GM23338 (cell line): ENCODE results near the gene ZDHHC3. TPM values are rescaled to one million over a fixed set of nuclear protein-coding genes. Genes with fewer than 3 reads are reported as not detected.

Experiments used
- ATAC-seq: fragments of 200-7000 bp; cut with Tn5 transposase; 3 replicates; pipeline ENCODE4 v1.9.1; 2020
- DNase-seq: peaks from one replicate; pipeline ENCODE4 v3.0.0-alpha.2; 2015; ENCODE audit warnings: low spot score
- H2AFZ ChIP-seq: fragments of 200-600 bp; sonication (generic); 2 replicates; pipeline ENCODE4 v1.8.0; 2016; ENCODE audit warnings: antibody characterized with exemption, mild to moderate bottlenecking, moderate library complexity
- H3F3A ChIP-seq: fragments of 200-600 bp; sonication (generic); replicated peaks from 2 replicates; pipeline ENCODE4 v1.8.0; 2017; ENCODE audit warnings: antibody characterized with exemption, mixed run types, low read depth
- H3K27ac ChIP-seq: fragments of 200-600 bp; sonication (generic); 2 replicates; pipeline ENCODE4 v1.6.1; 2016; ENCODE audit warnings: low read depth
- H3K27me3 ChIP-seq: fragments of 200-600 bp; sonication (generic); 2 replicates; pipeline ENCODE4 v1.8.0; 2016; ENCODE audit warnings: mild to moderate bottlenecking, mixed run types, moderate library complexity; ENCODE audit not compliant: insufficient read depth
- H3K36me3 ChIP-seq: fragments of 200-600 bp; sonication (generic); 2 replicates; pipeline ENCODE4 v1.8.0; 2016; ENCODE audit warnings: mild to moderate bottlenecking; ENCODE audit not compliant: insufficient read depth
- H3K4me1 ChIP-seq: fragments of 200-600 bp; sonication (generic); 2 replicates; pipeline ENCODE4 v1.8.0; 2016; ENCODE audit warnings: mild to moderate bottlenecking, moderate library complexity; ENCODE audit not compliant: insufficient read depth
- H3K4me2 ChIP-seq: fragments of 200-600 bp; sonication (generic); 2 replicates; pipeline ENCODE4 v1.7.1; 2017; ENCODE audit warnings: mixed run types
- H3K4me3 ChIP-seq: fragments of 200-600 bp; sonication (generic); 2 replicates; pipeline ENCODE4 v1.6.1; 2016; ENCODE audit warnings: mixed run types
- H3K79me2 ChIP-seq: fragments of 200-600 bp; sonication (generic); replicated peaks from 2 replicates; pipeline ENCODE4 v1.8.0; 2017; ENCODE audit warnings: mild to moderate bottlenecking; ENCODE audit not compliant: insufficient read depth
- H3K9me2 ChIP-seq: fragments of 200-600 bp; sonication (generic); 2 replicates; pipeline ENCODE4 v1.8.0; 2017; ENCODE audit not compliant: insufficient read depth
- H4K20me1 ChIP-seq: fragments of 200-600 bp; sonication (generic); replicated peaks from 2 replicates; pipeline ENCODE4 v1.8.0; 2017; ENCODE audit warnings: mild to moderate bottlenecking; ENCODE audit not compliant: insufficient read depth
- H3K27ac Mint-ChIP-seq: 2 replicates; pipeline ENCODE4 v1.8.0; 2020; ENCODE audit warnings: inconsistent platforms, mild to moderate bottlenecking, moderate library complexity, mixed read lengths
- H3K27me3 Mint-ChIP-seq: 3 replicates; pipeline ENCODE4 v1.8.0; 2022; ENCODE audit warnings: low read depth, mild to moderate bottlenecking, moderate library complexity, mixed read lengths, inconsistent platforms; ENCODE audit not compliant: insufficient read depth, poor library complexity
- H3K36me3 Mint-ChIP-seq: 3 replicates; pipeline ENCODE4 v1.8.0; 2021; ENCODE audit warnings: low read depth, mild to moderate bottlenecking, inconsistent platforms, moderate library complexity, mixed read lengths
- H3K4me1 Mint-ChIP-seq: 3 replicates; pipeline ENCODE4 v1.8.0; 2020; ENCODE audit warnings: mild to moderate bottlenecking, inconsistent platforms, mixed read lengths
- H3K4me3 Mint-ChIP-seq: 3 replicates; pipeline ENCODE4 v1.8.0; 2021; ENCODE audit warnings: moderate library complexity, mild to moderate bottlenecking, inconsistent platforms, mixed read lengths
- H3K9me3 Mint-ChIP-seq: 3 replicates; pipeline ENCODE4 v1.8.0; 2020; ENCODE audit warnings: moderate library complexity, mild to moderate bottlenecking, inconsistent platforms, mixed read lengths
- CREB1 ChIP-seq: fragments of 250-450 bp; sonication (Bioruptor Pico); IDR thresholded peaks from 2 replicates; pipeline ENCODE4 v1.5.0; 2020; ENCODE audit warnings: low read depth, mild to moderate bottlenecking, moderate library complexity
- CTCF ChIP-seq, 2 experiments: fragments of 200-600 bp in 1 of 2; sonication (generic) in 1 of 2; conservative IDR thresholded peaks; 2 replicates each; pipeline versions ENCODE4 v1.5.1 to v1.6.1; 2016 to 2017; ENCODE audit warnings: antibody characterized with exemption in 2 of 2, low read depth in 2 of 2, mild to moderate bottlenecking in 2 of 2, moderate library complexity in 1 of 2
- EZH2 ChIP-seq: fragments of 200-600 bp; sonication (generic); IDR thresholded peaks from one replicate; pipeline ENCODE4 v1.8.0; 2017; ENCODE audit warnings: antibody characterized with exemption, mild to moderate bottlenecking, low read depth; ENCODE audit not compliant: unreplicated experiment
- EZH2phosphoT487 ChIP-seq: fragments of 200-600 bp; sonication (generic); IDR thresholded peaks from one replicate; pipeline ENCODE4 v1.8.1; 2018; ENCODE audit warnings: antibody characterized with exemption; ENCODE audit not compliant: unreplicated experiment
- JUNB ChIP-seq: IDR thresholded peaks from one replicate; pipeline ENCODE4 v1.6.1; 2016; ENCODE audit warnings: antibody characterized with exemption; ENCODE audit not compliant: unreplicated experiment
- NANOG ChIP-seq: IDR thresholded peaks from 2 replicates; pipeline ENCODE4 v1.6.1; 2016; ENCODE audit warnings: antibody characterized with exemption, borderline replicate concordance
- POLR2AphosphoS5 ChIP-seq: IDR thresholded peaks from 2 replicates; pipeline ENCODE4 v1.6.1; 2016; ENCODE audit warnings: antibody characterized with exemption, low read depth
- STAT1 ChIP-seq: IDR thresholded peaks from one replicate; pipeline ENCODE4 v1.6.1; 2016; ENCODE audit warnings: antibody characterized with exemption; ENCODE audit not compliant: unreplicated experiment
- ZNF114 ChIP-seq: fragments of 250-450 bp; sonication (Bioruptor Pico); IDR thresholded peaks from 2 replicates; pipeline ENCODE4 v1.5.0; 2020; ENCODE audit warnings: mild to moderate bottlenecking, moderate library complexity
- ZNF331 ChIP-seq: fragments of 250-450 bp; sonication (Bioruptor Pico); IDR thresholded peaks from 2 replicates; pipeline ENCODE4 v1.5.0; 2020; ENCODE audit warnings: low read depth, mild to moderate bottlenecking, moderate library complexity
- ZNF462 ChIP-seq: fragments of 250-450 bp; sonication (Bioruptor Pico); IDR thresholded peaks from 2 replicates; pipeline ENCODE4 v1.5.0; 2020; ENCODE audit warnings: mild to moderate bottlenecking, moderate library complexity
- polyA plus RNA-seq: library from polyadenylated mRNA; unstranded; fragments of >200 nt; fragmentation: Nextera tagmentation; extraction: Ambion mirVana; gene quantifications from 2 replicates; pipeline ENCODE4 v1.2.1, GENCODE V29; 2016
- total RNA-seq: library from RNA; depleted of rRNA; stranded (reverse); fragments of >200 nt; shearing (Covaris generic); gene quantifications from 2 replicates; pipeline ENCODE4 v1.2.3, GENCODE V29; 2014
- TF ChIP-seq, protein P1 (sequence below): IDR thresholded peaks from one replicate; pipeline ENCODE4 v1.6.1; 2018; ENCODE audit warnings: antibody characterized with exemption; ENCODE audit not compliant: unreplicated experiment
- TF ChIP-seq, protein P2 (sequence below): IDR thresholded peaks from 2 replicates; pipeline ENCODE4 v1.6.1; 2016; ENCODE audit warnings: antibody characterized with exemption

Gene ZDHHC3
- total and polyA plus RNA-seq, 2 experiments from 2014 or later: 28.9 to 84.2 TPM

- Histone ChIP-seq H3K9me2 (no peaks in the 10 kb centered on the region), H3K4me2 (no peak overlapping the region), H3K4me3 (no peak overlapping the region), H3K4me1 (peaks cover 18% of the 10 kb centered on the region), H3K79me2 (peaks cover 18% of the 10 kb centered on the region), H3K27me3 (no peaks in the 10 kb centered on the region), H3K36me3 (no peaks in the 10 kb centered on the region), H2AFZ (no peak overlapping the region), H3K27ac (no peak overlapping the region), H4K20me1 (peaks cover 26% of the 10 kb centered on the region), H3F3A (no peaks in the 10 kb centered on the region; the same call in 1 of the 2 replicates)
- ATAC-seq (no peak), DNase-seq (no peak)
- Mint-ChIP-seq H3K27me3 (peaks cover 2% of the 10 kb centered on the region), H3K4me3 (no peak overlapping the region), H3K27ac (no peak overlapping the region), H3K9me3 (no peaks in the 10 kb centered on the region), H3K4me1 (peaks cover 21% of the 10 kb centered on the region), H3K36me3 (no peaks in the 10 kb centered on the region; the same call in 2 of the 3 replicates)
- TF ChIP-seq STAT1: no peak
- TF ChIP-seq, protein P1, sequence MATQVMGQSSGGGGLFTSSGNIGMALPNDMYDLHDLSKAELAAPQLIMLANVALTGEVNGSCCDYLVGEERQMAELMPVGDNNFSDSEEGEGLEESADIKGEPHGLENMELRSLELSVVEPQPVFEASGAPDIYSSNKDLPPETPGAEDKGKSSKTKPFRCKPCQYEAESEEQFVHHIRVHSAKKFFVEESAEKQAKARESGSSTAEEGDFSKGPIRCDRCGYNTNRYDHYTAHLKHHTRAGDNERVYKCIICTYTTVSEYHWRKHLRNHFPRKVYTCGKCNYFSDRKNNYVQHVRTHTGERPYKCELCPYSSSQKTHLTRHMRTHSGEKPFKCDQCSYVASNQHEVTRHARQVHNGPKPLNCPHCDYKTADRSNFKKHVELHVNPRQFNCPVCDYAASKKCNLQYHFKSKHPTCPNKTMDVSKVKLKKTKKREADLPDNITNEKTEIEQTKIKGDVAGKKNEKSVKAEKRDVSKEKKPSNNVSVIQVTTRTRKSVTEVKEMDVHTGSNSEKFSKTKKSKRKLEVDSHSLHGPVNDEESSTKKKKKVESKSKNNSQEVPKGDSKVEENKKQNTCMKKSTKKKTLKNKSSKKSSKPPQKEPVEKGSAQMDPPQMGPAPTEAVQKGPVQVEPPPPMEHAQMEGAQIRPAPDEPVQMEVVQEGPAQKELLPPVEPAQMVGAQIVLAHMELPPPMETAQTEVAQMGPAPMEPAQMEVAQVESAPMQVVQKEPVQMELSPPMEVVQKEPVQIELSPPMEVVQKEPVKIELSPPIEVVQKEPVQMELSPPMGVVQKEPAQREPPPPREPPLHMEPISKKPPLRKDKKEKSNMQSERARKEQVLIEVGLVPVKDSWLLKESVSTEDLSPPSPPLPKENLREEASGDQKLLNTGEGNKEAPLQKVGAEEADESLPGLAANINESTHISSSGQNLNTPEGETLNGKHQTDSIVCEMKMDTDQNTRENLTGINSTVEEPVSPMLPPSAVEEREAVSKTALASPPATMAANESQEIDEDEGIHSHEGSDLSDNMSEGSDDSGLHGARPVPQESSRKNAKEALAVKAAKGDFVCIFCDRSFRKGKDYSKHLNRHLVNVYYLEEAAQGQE: no peak
- TF ChIP-seq ZNF331 (CRISPR knock-in tag): no peak
- no peak for TF ChIP-seq NANOG
- TF ChIP-seq, protein P2, sequence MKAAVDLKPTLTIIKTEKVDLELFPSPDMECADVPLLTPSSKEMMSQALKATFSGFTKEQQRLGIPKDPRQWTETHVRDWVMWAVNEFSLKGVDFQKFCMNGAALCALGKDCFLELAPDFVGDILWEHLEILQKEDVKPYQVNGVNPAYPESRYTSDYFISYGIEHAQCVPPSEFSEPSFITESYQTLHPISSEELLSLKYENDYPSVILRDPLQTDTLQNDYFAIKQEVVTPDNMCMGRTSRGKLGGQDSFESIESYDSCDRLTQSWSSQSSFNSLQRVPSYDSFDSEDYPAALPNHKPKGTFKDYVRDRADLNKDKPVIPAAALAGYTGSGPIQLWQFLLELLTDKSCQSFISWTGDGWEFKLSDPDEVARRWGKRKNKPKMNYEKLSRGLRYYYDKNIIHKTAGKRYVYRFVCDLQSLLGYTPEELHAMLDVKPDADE: no peak
- TF ChIP-seq EZH2: no peak
- TF ChIP-seq POLR2AphosphoS5: no peak
- TF ChIP-seq ZNF114 (CRISPR knock-in tag): no peak
- TF ChIP-seq JUNB: no peak
- no peak for TF ChIP-seq CTCF (conservative IDR thresholded peaks at IDR 0.05; ENCODE audit: low read depth in 2 of 2)
- TF ChIP-seq CREB1: no peak
- no peak for TF ChIP-seq EZH2phosphoT487
- no peak for TF ChIP-seq ZNF462 (CRISPR knock-in tag)
Observed at GRCh38 chr3:44954304-44954703, 21.7 kb downstream of the ZDHHC3 start.
